Activated CD4-positive, alpha-beta T cell treated with anti-CD3 and anti-CD28 coated beads, Interleukin-2, amount 10 ng/mL, durations not matched to agents 7 days and 5 days (primary cell): Measurements from ENCODE around the gene DLL4. TPM values are rescaled to one million over a fixed set of nuclear protein-coding genes. Genes with fewer than 3 reads are reported as not detected.

Experiments used
- CTCF ChIA-PET: fragments of 350-600 bp; sonication (Branson Sonifier 250); formaldehyde crosslinking; loops from one replicate; lab custom pipeline; 2021; ENCODE audit warnings: antibody characterized with exemption; lab: Charles Lee
- POLR2A ChIA-PET: fragments of 350-600 bp; sonication (Branson Sonifier 250); formaldehyde crosslinking; loops from one replicate; lab custom pipeline; 2021; ENCODE audit warnings: antibody characterized with exemption; lab: Charles Lee
- DNase-seq: peaks from one replicate; pipeline ENCODE4 v3.0.0-alpha.2; 2020
- H3K27ac Mint-ChIP-seq: one replicate; pipeline ENCODE4 v1.8.0; 2021; ENCODE audit warnings: mild to moderate bottlenecking, moderate library complexity, mixed read lengths
- H3K27me3 Mint-ChIP-seq: one replicate; pipeline ENCODE4 v1.8.0; 2021; ENCODE audit warnings: mixed read lengths
- H3K36me3 Mint-ChIP-seq: one replicate; pipeline ENCODE4 v1.8.0; 2021; ENCODE audit warnings: low read depth, mixed read lengths
- H3K4me1 Mint-ChIP-seq: one replicate; pipeline ENCODE4 v1.8.0; 2021; ENCODE audit warnings: mixed read lengths
- H3K4me3 Mint-ChIP-seq: one replicate; pipeline ENCODE4 v1.8.0; 2021; ENCODE audit warnings: mild to moderate bottlenecking, moderate library complexity, mixed read lengths
- H3K9me3 Mint-ChIP-seq: one replicate; pipeline ENCODE4 v1.8.0; 2021; ENCODE audit warnings: mixed read lengths
- total RNA-seq, 2 experiments: library from RNA; stranded (reverse); gene quantifications; one replicate each; pipeline ENCODE4 v1.2.3, GENCODE V29; 2021

Gene DLL4
- total RNA-seq, 2 experiments from 2014 or later = not detected

DNA sequence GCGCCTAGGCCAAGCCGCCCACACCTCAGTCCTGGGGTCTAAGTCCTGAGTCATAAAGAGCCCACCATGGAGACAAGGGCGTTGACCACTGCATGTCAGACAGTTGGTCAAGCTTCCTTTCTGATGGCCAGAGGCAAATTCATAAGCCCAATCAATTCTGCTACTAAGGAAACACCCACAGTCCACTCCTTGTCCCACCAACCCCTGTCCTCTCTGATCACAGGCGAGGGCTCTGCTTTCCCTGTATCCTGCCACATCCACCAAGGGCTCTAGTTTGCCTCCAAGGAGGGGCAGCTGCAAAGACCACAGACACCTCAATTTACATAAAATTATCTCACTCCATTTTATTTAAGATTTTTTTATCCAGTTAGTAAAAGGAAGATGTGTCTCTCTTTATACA, 49.4 kb downstream of the DLL4 start:
- H3K4me3 Mint-ChIP-seq = no peak overlapping the region
- ChIA-PET CTCF (interaction anchor here (1.9 kb wide), 1 partner anchor 76 kb away, joined by 4 read pairs; no protein-coding TSS in a partner anchor), POLR2A (no interaction called here)
- no peak for DNase-seq
- no peaks in the 10 kb centered on the region for H3K9me3 Mint-ChIP-seq
- H3K27me3 Mint-ChIP-seq = no peaks in the 10 kb centered on the region
- H3K4me1 Mint-ChIP-seq = peaks cover 2% of the 10 kb centered on the region
- H3K36me3 Mint-ChIP-seq = peaks cover 38% of the 10 kb centered on the region
- H3K27ac Mint-ChIP-seq = no peak overlapping the region

DNA sequence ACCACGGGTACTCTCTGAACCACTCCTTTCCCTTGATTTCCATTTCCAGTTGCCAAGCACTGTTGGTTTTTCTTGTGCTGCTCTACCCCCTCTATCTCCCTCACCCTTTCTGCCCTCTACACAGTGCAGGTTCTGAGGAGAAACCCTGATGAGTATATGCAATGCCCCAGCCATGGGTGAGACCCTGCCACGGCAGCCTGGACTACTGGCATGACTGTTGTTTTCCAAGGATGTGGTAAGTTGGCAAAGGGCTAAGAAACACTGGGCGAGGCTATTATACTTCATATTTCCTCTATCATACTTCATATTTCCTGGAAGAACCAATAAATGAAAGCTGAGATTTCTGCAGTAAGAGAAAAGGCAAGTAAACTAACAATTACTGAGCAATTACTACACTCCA, 52.0 kb downstream of the DLL4 start:
- CTCF ChIA-PET = interaction anchor here (0.8 to 1.4 kb wide), 3 partner anchors 9 to 18 kb away, joined by 3 to 4 read pairs (median 3); no protein-coding TSS in a partner anchor
- H3K27ac Mint-ChIP-seq = no peak overlapping the region

DNA sequence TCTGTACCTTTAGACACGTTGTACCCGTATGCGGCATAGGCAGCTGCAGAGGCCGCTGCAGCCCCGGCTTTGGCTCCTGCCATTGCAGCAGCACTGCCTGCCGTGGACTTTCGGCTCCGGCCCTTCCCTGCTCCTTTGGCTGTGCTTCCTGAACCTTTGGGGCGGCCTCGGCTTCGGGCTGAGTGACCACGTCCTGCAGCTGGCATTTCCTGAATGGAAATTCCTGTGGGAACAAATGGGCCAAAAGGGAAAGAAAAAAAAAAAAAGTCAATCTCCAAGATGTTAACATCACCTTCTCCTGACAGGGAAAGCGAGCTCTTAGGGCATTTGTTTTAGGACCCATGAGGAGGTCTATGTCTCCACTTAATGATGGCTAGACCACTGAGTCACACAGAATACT, 53.7 kb downstream of the DLL4 start:
- H3K36me3 Mint-ChIP-seq = peaks cover 45% of the 10 kb centered on the region
- H3K27me3 Mint-ChIP-seq = no peaks in the 10 kb centered on the region
- POLR2A ChIA-PET = interaction anchor here (0.5 kb wide), 1 partner anchor 14 kb away, joined by 3 read pairs; no protein-coding TSS in a partner anchor
- CTCF ChIA-PET = interaction anchor here (0.6 to 1.7 kb wide), 3 partner anchors 26 to 943 kb away, joined by 3 to 7 read pairs (median 4); no protein-coding TSS in a partner anchor
- H3K4me1 Mint-ChIP-seq = peaks cover 5% of the 10 kb centered on the region
- H3K9me3 Mint-ChIP-seq = no peaks in the 10 kb centered on the region
- no peak overlapping the region for H3K4me3 Mint-ChIP-seq
- no peak overlapping the region for H3K27ac Mint-ChIP-seq
- no peak for DNase-seq

More for the DNA sequence above, 52.0 kb downstream of the DLL4 start:
- Mint-ChIP-seq H3K27me3 (no peaks in the 10 kb centered on the region), H3K4me1 (peaks cover 5% of the 10 kb centered on the region), H3K4me3 (no peak overlapping the region), H3K36me3 (peaks cover 41% of the 10 kb centered on the region), H3K9me3 (no peaks in the 10 kb centered on the region)
- POLR2A ChIA-PET = no interaction called here
- no peak for DNase-seq

DNA sequence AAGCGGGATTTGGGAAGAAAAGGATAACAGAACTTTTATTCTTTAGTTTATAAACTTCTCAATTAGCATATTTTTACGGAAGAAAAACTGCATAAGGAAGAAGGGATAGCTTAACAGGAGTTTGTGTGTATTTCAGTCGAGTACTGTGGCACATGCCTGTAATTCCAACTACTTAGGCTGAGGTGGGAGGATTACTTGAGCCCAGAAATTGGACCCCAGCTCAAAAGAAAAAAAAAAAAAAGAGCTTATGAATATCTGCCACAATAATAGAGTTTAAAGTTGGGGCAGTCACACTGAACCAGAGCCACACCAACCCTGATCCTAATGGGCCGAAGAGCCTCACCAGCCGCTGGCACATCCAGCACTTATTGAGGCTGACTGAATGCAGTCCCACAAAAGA, 55.3 kb downstream of the DLL4 start:
- no peak overlapping the region for H3K27ac Mint-ChIP-seq
- no peak overlapping the region for H3K4me3 Mint-ChIP-seq
- CTCF ChIA-PET = interaction anchor here (1.4 kb wide), 1 partner anchor 9 kb away, joined by 4 read pairs; no protein-coding TSS in a partner anchor
- peaks cover 5% of the 10 kb centered on the region for H3K4me1 Mint-ChIP-seq
- DNase-seq = no peak
- no peaks in the 10 kb centered on the region for H3K27me3 Mint-ChIP-seq
- H3K9me3 Mint-ChIP-seq = no peaks in the 10 kb centered on the region
- H3K36me3 Mint-ChIP-seq = peaks cover 42% of the 10 kb centered on the region
- POLR2A ChIA-PET = no interaction called here

DNA sequence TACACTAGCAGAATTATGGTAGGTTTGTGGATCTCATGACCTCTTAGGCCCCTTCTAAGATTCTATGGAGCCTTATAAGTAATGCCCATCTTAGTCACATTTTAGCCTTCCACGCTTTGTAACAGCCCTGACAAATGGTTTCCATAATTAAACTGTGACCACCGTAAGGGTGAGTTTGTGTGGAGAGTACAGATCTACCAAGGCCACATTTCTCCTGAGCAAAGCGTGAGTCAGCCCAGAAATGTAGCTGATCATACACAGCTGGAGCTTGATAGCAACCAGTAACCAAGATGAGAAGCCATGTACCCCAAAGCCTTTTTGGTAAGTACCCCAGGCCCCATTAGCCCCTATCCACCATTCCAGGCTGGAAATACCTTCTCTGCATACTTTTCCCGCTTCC, 55.8 kb downstream of the DLL4 start:
- H3K36me3 Mint-ChIP-seq = peaks cover 47% of the 10 kb centered on the region
- no peak for DNase-seq
- no peak overlapping the region for H3K4me3 Mint-ChIP-seq
- POLR2A ChIA-PET = no interaction called here
- no peaks in the 10 kb centered on the region for H3K9me3 Mint-ChIP-seq
- H3K27ac Mint-ChIP-seq = no peak overlapping the region
- no peaks in the 10 kb centered on the region for H3K27me3 Mint-ChIP-seq
- H3K4me1 Mint-ChIP-seq = peaks cover 5% of the 10 kb centered on the region
- CTCF ChIA-PET = interaction anchor here (1.4 kb wide), 1 partner anchor 10 kb away, joined by 4 read pairs; no protein-coding TSS in a partner anchor

DNA sequence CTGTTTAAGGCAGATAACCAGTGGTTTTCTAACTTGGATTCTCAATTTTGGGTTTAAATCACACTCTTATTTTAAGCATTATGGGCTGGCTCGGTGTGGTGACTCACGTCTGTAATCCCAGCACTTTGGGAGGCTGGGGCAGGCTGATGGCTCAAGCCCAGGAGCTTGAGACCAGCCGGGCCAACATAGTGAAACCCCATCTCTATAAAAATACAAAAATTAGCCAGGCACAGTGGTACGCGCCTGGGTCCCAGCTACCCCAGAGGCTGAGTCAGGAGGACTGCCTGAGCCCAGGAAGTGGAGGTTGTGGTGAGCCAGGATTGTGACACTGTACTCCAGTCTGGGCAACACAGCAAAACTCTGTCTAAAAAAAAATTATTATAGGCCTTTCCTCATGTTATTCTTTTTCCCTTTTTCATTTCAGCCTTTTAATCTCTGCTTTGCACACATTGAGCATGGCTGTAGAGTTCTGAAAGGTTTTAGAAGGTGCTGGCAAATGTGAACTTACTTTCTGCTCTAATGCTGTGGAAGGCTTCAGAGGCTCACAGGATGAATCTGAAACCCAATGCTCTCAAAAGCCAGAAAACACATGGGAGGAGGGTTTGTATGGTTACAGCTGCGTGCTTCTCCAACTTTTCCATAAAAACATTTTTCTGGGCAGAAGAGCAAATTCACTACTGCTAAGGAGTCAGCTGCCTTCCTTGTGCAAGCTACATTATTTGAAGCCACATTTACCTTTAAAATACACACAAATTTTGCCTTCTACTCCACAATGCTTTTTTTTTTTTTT, 56.6 kb downstream of the DLL4 start:
- H3K36me3 Mint-ChIP-seq = peaks cover 51% of the 10 kb centered on the region
- ChIA-PET POLR2A (no interaction called here), CTCF (interaction anchor here (0.6 kb wide), 1 partner anchor 117 kb away, joined by 3 read pairs; no protein-coding TSS in a partner anchor)
- H3K9me3 Mint-ChIP-seq = no peaks in the 10 kb centered on the region
- H3K27ac Mint-ChIP-seq = no peak overlapping the region
- H3K4me1 Mint-ChIP-seq = peaks cover 8% of the 10 kb centered on the region
- H3K27me3 Mint-ChIP-seq = no peaks in the 10 kb centered on the region
- H3K4me3 Mint-ChIP-seq = no peak overlapping the region
- no peak for DNase-seq

DNA sequence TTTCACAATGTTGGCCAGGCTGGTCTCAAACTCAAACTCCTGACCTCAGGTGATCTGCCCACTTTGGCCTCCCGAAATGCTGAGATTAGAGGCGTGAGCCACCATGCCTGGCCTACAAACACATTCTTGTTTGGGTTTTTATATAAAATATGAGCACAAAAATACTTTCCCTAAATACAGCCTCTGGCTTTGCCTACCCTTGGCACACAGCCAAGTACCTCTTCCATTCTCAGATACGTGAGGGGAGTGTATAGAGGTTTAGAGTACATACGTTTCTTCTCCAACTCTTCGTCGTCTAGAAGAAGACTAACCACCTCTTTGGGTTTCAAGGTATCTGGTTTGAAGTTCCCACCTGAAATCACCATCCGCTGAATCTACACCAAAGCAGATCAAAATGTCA, 57.7 kb downstream of the DLL4 start:
- H3K9me3 Mint-ChIP-seq = no peaks in the 10 kb centered on the region
- H3K27ac Mint-ChIP-seq = no peak overlapping the region
- H3K27me3 Mint-ChIP-seq = no peaks in the 10 kb centered on the region
- CTCF ChIA-PET = no interaction called here
- peaks cover 49% of the 10 kb centered on the region for H3K36me3 Mint-ChIP-seq
- POLR2A ChIA-PET = no interaction called here
- peaks cover 10% of the 10 kb centered on the region for H3K4me1 Mint-ChIP-seq
- no peak for DNase-seq
- H3K4me3 Mint-ChIP-seq = no peak overlapping the region

DNA sequence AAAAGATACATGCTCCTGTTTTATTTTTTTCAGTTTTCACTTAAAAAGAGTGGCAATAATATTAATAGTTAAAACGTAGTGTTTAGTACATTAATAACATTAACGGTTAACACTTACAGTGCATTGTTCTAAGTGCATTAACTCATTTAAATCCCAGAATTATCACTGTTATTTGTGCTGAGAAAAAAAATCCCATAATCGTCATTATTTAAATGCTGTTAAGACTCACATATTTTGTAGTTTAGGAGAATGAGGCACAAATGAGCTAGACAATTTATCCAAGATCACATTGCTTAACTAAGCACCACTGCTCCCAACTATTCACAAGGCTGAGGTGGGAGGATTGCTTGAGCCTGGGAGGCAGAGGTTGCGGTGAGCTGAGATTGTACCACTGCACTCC, 59.0 kb downstream of the DLL4 start:
- no peaks in the 10 kb centered on the region for H3K27me3 Mint-ChIP-seq
- CTCF ChIA-PET = interaction anchor here (0.5 to 1.5 kb wide), 3 partner anchors 26 to 446 kb away, joined by 3 to 4 read pairs (median 4); no protein-coding TSS in a partner anchor
- peaks cover 45% of the 10 kb centered on the region for H3K36me3 Mint-ChIP-seq
- no peak for DNase-seq
- H3K4me1 Mint-ChIP-seq = peaks cover 10% of the 10 kb centered on the region
- H3K4me3 Mint-ChIP-seq = no peak overlapping the region
- no peak overlapping the region for H3K27ac Mint-ChIP-seq
- no peaks in the 10 kb centered on the region for H3K9me3 Mint-ChIP-seq
- POLR2A ChIA-PET = interaction anchor here (0.6 kb wide), 1 partner anchor 71 kb away, joined by 3 read pairs; no protein-coding TSS in a partner anchor

Other genes starting within 250 kb of the DLL4 start
- 10 to 100 TPM; 59.9 to 66.7 TPM for gene RAD51, start 234.2 kb upstream of the DLL4 start, total RNA-seq
- gene RMDN3, start 174.1 kb upstream of the DLL4 start, total RNA-seq = 10 to 100 TPM; 26.0 to 32.6 TPM
- gene GCHFR, start 165.3 kb upstream of the DLL4 start, total RNA-seq = 10 to 100 TPM; 33.9 to 35.5 TPM
- gene C15orf62, start 159.4 kb upstream of the DLL4 start, total RNA-seq = 1 to 10 TPM; 1.0 to 1.3 TPM
- 10 to 100 TPM; 31.1 to 32.2 TPM for gene ZFYVE19, start 122.3 kb upstream of the DLL4 start, total RNA-seq
- gene DNAJC17, start 121.9 kb upstream of the DLL4 start, total RNA-seq = 10 to 100 TPM; 42.2 to 44.3 TPM
- gene PPP1R14D, start 100.6 kb upstream of the DLL4 start, total RNA-seq = not detected
- 1 to 10 TPM; 1.7 to 2.9 TPM for gene SPINT1, start 85.3 kb upstream of the DLL4 start, total RNA-seq
- not detected for gene RHOV, start 55.1 kb upstream of the DLL4 start, total RNA-seq
- 10 to 100 TPM; 16.2 to 16.6 TPM for gene VPS18, start 34.9 kb upstream of the DLL4 start, total RNA-seq
- gene CHAC1, start 24.1 kb downstream of the DLL4 start, total RNA-seq = 1 to 10 TPM; 4.7 to 6.7 TPM
- 10 to 100 TPM; 24.5 to 26.2 TPM for gene INO80, start 186.9 kb downstream of the DLL4 start, total RNA-seq